SK-N-MC (cell line): ENCODE data around the gene NUAK1.

Experiments
- DNase-seq: peaks from one replicate; pipeline ENCODE4 v3.0.0-alpha.2; 2011; ENCODE audit warnings: low read depth, low spot score
- H3K27ac ChIP-seq: fragments of 200-600 bp; sonication (generic); 2 replicates; pipeline ENCODE4 v1.5.1; 2016; ENCODE audit warnings: mixed run types
- H3K36me3 ChIP-seq: fragments of 200-600 bp; sonication (generic); 2 replicates; pipeline ENCODE4 v1.6.1; 2017; ENCODE audit warnings: antibody characterized with exemption, low read length, mixed read lengths; ENCODE audit not compliant: insufficient read depth
- H3K4me3 ChIP-seq: fragments of 200-600 bp; sonication (generic); 2 replicates; pipeline ENCODE4 v1.5.1; 2016
- H3K9ac ChIP-seq: fragments of 200-600 bp; sonication (generic); 2 replicates; pipeline ENCODE4 v1.8.0; 2017; ENCODE audit warnings: mixed run types, mixed read lengths; ENCODE audit not compliant: insufficient read length
- H3K9me3 ChIP-seq: fragments of 200-600 bp; sonication (generic); 2 replicates; pipeline ENCODE4 v1.6.1; 2017; ENCODE audit warnings: low read depth, mild to moderate bottlenecking, antibody characterized with exemption, low read length, moderate library complexity, mixed read lengths
- EZH2 ChIP-seq: fragments of 200-600 bp; sonication (generic); IDR thresholded peaks from one replicate; pipeline ENCODE4 v1.6.1; 2017; ENCODE audit warnings: antibody characterized with exemption
- FOXP2 ChIP-seq: optimal IDR thresholded peaks from 2 replicates; pipeline ENCODE3; 2011; ENCODE audit warnings: mild to moderate bottlenecking, moderate library complexity; ENCODE audit not compliant: insufficient read depth; ENCODE audit errors: extremely low read length, control extremely low read depth
- POLR2AphosphoS5 ChIP-seq: IDR thresholded peaks from 2 replicates; pipeline ENCODE4 v1.6.1; 2012; ENCODE audit warnings: mild to moderate bottlenecking, low read depth, low read length, borderline replicate concordance

Gene NUAK1

DNA sequence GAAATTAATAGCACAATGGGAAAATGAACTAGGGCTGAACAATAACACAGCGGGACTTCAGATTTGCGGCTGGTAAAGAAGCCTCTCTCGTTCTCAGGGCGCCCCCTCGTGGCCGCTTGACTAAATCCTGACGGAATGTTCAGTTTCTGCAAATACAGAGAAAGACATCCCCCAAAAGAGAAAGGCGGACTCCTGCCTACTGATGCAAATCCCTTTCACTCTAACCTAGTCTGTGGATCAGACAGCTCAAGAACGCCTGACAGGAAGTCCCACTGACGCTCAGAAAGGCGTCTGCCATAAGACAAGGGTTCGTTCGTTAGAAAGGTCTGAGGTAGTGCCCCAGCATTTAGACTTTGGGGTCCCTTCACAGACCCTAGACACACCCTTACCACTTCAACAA lies 2.5 kb downstream of the NUAK1 start:
- TF ChIP-seq FOXP2: no peak
- TF ChIP-seq EZH2: no peak
- no peak for TF ChIP-seq POLR2AphosphoS5
- no peak overlapping the region for H3K27ac ChIP-seq

GRCh38 chr12:106135781-106136180 lies 3.0 kb downstream of the NUAK1 start:
- no peak for DNase-seq
- H3K36me3 ChIP-seq: no peaks in the 10 kb centered on the region
- H3K27ac ChIP-seq: no peak overlapping the region
- H3K9ac ChIP-seq: no peak overlapping the region
- no peaks in the 10 kb centered on the region for H3K9me3 ChIP-seq
- no peak for TF ChIP-seq FOXP2
- no peak for TF ChIP-seq EZH2
- no peak for TF ChIP-seq POLR2AphosphoS5
- no peak overlapping the region for H3K4me3 ChIP-seq

More for the DNA sequence above, 2.5 kb downstream of the NUAK1 start:
- Histone ChIP-seq H3K4me3 (peak overlapping the region; percentile 55), H3K9ac (no peak overlapping the region), H3K36me3 (no peaks in the 10 kb centered on the region), H3K9me3 (no peaks in the 10 kb centered on the region)
- peak; percentile 64 for DNase-seq

GRCh38 chr12:106135075-106135474 lies 3.7 kb downstream of the NUAK1 start:
- no peaks in the 10 kb centered on the region for H3K36me3 ChIP-seq
- H3K27ac ChIP-seq: no peak overlapping the region
- TF ChIP-seq FOXP2 (no peak), POLR2AphosphoS5 (no peak), EZH2 (no peak)
- no peak for DNase-seq
- H3K9ac ChIP-seq: no peak overlapping the region
- H3K4me3 ChIP-seq: no peak overlapping the region
- no peaks in the 10 kb centered on the region for H3K9me3 ChIP-seq

GRCh38 chr12:106134294-106134949 lies 4.3 kb downstream of the NUAK1 start:
- no peak overlapping the region for H3K9ac ChIP-seq
- no peak for TF ChIP-seq EZH2
- no peak for TF ChIP-seq POLR2AphosphoS5
- no peak for TF ChIP-seq FOXP2
- H3K36me3 ChIP-seq: no peaks in the 10 kb centered on the region
- no peak for DNase-seq
- no peak overlapping the region for H3K27ac ChIP-seq
- H3K4me3 ChIP-seq: no peak overlapping the region
- no peaks in the 10 kb centered on the region for H3K9me3 ChIP-seq

- Histone ChIP-seq H3K27ac (no peak overlapping the region), H3K36me3 (no peaks in the 10 kb centered on the region), H3K9ac (no peak overlapping the region), H3K4me3 (no peak overlapping the region), H3K9me3 (no peaks in the 10 kb centered on the region)
- no peak for DNase-seq
- TF ChIP-seq POLR2AphosphoS5 (no peak), EZH2 (no peak), FOXP2 (no peak)
These were observed 5.3 kb downstream of the NUAK1 start for GRCh38 chr12:106133136-106134087.

- no peak for TF ChIP-seq POLR2AphosphoS5
- no peak for TF ChIP-seq EZH2
- TF ChIP-seq FOXP2: no peak
- H3K9ac ChIP-seq: no peak overlapping the region
- H3K36me3 ChIP-seq: no peaks in the 10 kb centered on the region
- H3K4me3 ChIP-seq: no peak overlapping the region
- no peak for DNase-seq
- no peak overlapping the region for H3K27ac ChIP-seq
- no peaks in the 10 kb centered on the region for H3K9me3 ChIP-seq
These were observed 6.3 kb downstream of the NUAK1 start for GRCh38 chr12:106132175-106133135.

- Histone ChIP-seq H3K36me3 (no peaks in the 10 kb centered on the region), H3K9ac (no peak overlapping the region), H3K4me3 (no peak overlapping the region), H3K27ac (no peak overlapping the region), H3K9me3 (no peaks in the 10 kb centered on the region)
- TF ChIP-seq POLR2AphosphoS5: no peak
- no peak for TF ChIP-seq EZH2
- TF ChIP-seq FOXP2: no peak
- DNase-seq: no peak
These were observed 7.1 kb downstream of the NUAK1 start for GRCh38 chr12:106131676-106132075.
